HepG2 (cell line): ENCODE measurements around the gene ZNF227. TPM values are rescaled to one million over a fixed set of nuclear protein-coding genes. Genes with fewer than 3 reads are reported as not detected.

Experiments used
- ASH2L ChIP-seq: fragments of 300-600, 200-600 bp; sonication (generic); IDR thresholded peaks from 2 replicates; pipeline ENCODE4 v1.7.0; 2017; ENCODE audit warnings: low read depth, mild to moderate bottlenecking, moderate library complexity, mixed read lengths, low read length; ENCODE audit not compliant: insufficient read length
- GATAD2A ChIP-seq: IDR thresholded peaks from 2 replicates; pipeline ENCODE4 v1.6.1; 2016
- HNRNPUL1 ChIP-seq: fragments of 200-400 bp; formaldehyde crosslinking; IDR thresholded peaks from 2 replicates; pipeline ENCODE4 v1.6.1; 2017; ENCODE audit warnings: low read depth, mild to moderate bottlenecking, low read length, moderate library complexity
- HOXA3 ChIP-seq: sonication (generic); formaldehyde crosslinking; IDR thresholded peaks from 2 replicates; pipeline ENCODE4 v1.5.0; 2020; ENCODE audit warnings: missing genetic modification reagents
- HOXA9 ChIP-seq: sonication (generic); formaldehyde crosslinking; IDR thresholded peaks from 2 replicates; pipeline ENCODE4 v1.8.1; 2022; ENCODE audit warnings: missing genetic modification reagents, mild to moderate bottlenecking, moderate library complexity, borderline replicate concordance
- NPAS2 ChIP-seq: sonication (generic); formaldehyde crosslinking; IDR thresholded peaks from 2 replicates; pipeline ENCODE4 v1.8.0; 2022; ENCODE audit warnings: mild to moderate bottlenecking, missing genetic modification reagents, borderline replicate concordance
- PAX8 ChIP-seq: sonication (generic); formaldehyde crosslinking; IDR thresholded peaks from 2 replicates; pipeline ENCODE4 v1.8.0; 2022; ENCODE audit warnings: mild to moderate bottlenecking, missing genetic modification reagents, borderline replicate concordance
- SAP130 ChIP-seq: IDR thresholded peaks from 2 replicates; pipeline ENCODE4 v1.6.1; 2016; ENCODE audit warnings: low read depth
- TBL1XR1 ChIP-seq: fragments of 150-350 bp; IDR thresholded peaks from 2 replicates; pipeline ENCODE4 v1.6.1; 2014; ENCODE audit warnings: borderline replicate concordance, low read length; ENCODE audit not compliant: partially characterized antibody
- U2AF1 ChIP-seq: fragments of 200-400 bp; formaldehyde crosslinking; optimal IDR thresholded peaks from 2 replicates; pipeline ENCODE3; 2017; ENCODE audit warnings: mild to moderate bottlenecking, low read depth, low read length
- ZBTB37 ChIP-seq: sonication (generic); formaldehyde crosslinking; IDR thresholded peaks from 2 replicates; pipeline ENCODE4 v1.4.0; 2020; ENCODE audit warnings: mild to moderate bottlenecking, missing genetic modification reagents
- ZBTB8A ChIP-seq: sonication (generic); formaldehyde crosslinking; IDR thresholded peaks from 2 replicates; pipeline ENCODE4 v1.4.0; 2020; ENCODE audit warnings: mild to moderate bottlenecking, low read depth, missing genetic modification reagents, borderline replicate concordance
- ZC3H13 ChIP-seq: sonication (generic); formaldehyde crosslinking; IDR thresholded peaks from 2 replicates; pipeline ENCODE4 v1.8.1; 2023; ENCODE audit warnings: mild to moderate bottlenecking, missing genetic modification reagents, moderate library complexity
- ZNF512 ChIP-seq: sonication (generic); formaldehyde crosslinking; IDR thresholded peaks from 2 replicates; pipeline ENCODE4 v1.4.0; 2020; ENCODE audit warnings: mild to moderate bottlenecking, missing genetic modification reagents
- ZNF740 ChIP-seq: sonication (generic); formaldehyde crosslinking; IDR thresholded peaks from 2 replicates; pipeline ENCODE4 v1.4.0; 2020; ENCODE audit warnings: missing genetic modification reagents
- ZNF749 ChIP-seq: sonication (generic); formaldehyde crosslinking; IDR thresholded peaks from 2 replicates; pipeline ENCODE4 v1.8.0; 2022; ENCODE audit warnings: mild to moderate bottlenecking, missing genetic modification reagents, moderate library complexity, borderline replicate concordance
- ZNF841 ChIP-seq: sonication (generic); formaldehyde crosslinking; IDR thresholded peaks from 2 replicates; pipeline ENCODE4 v1.8.1; 2023; ENCODE audit warnings: missing genetic modification reagents, borderline replicate concordance
- polyA plus RNA-seq, 8 experiments: library from polyadenylated mRNA; depleted of rRNA in 3 of 8; stranded (reverse) in 7 of 8; unstranded in 1 of 8; fragments of >200 nt; fragmentation: Illumina TruSeq in 4 of 8; extraction: Trizol in 4 of 8; gene quantifications; 2 replicates each; pipeline versions ENCODE4 v1.2.1 to v1.2.3, GENCODE V29; 2011 to 2016; ENCODE audit warnings: low read depth in 4 of 8, missing spikeins in 1 of 8, mixed read lengths in 1 of 8; ENCODE audit not compliant: insufficient read depth in 1 of 8
- total RNA-seq, 5 experiments: library from RNA; depleted of rRNA; stranded (reverse); fragments of >200 nt; fragmentation: Illumina TruSeq; extraction: Trizol; gene quantifications; 2 replicates each; pipeline ENCODE4 v1.2.3, GENCODE V29; 2016; ENCODE audit warnings: low read depth in 1 of 5
- TF ChIP-seq, protein P1 (sequence below): sonication (generic); formaldehyde crosslinking; IDR thresholded peaks from 2 replicates; pipeline ENCODE4 v1.5.1; 2020; ENCODE audit warnings: missing genetic modification reagents, mild to moderate bottlenecking, borderline replicate concordance

The ZNF227 gene
- total and polyA plus RNA-seq, 2 of the 13 experiments (the other 11 are each of a cell fraction or from before 2014, with no cell fraction given) = 3.1 to 16.8 TPM

GRCh38 chr19:44212250-44212865 lies at the start of gene ZNF227 (continued):
- TF ChIP-seq PAX8 (CRISPR knock-in tag) (no peak), ZBTB37 (0 out of 2 replicates have a peak, but pooled peaks have one; percentile 39), ZNF749 (CRISPR knock-in tag) (no peak), HOXA9 (CRISPR knock-in tag) (no peak), ZNF841 (no peak), ZNF512 (CRISPR knock-in tag) (no peak), U2AF1 (no peak), NPAS2 (CRISPR knock-in tag) (no peak), GATAD2A (CRISPR knock-in tag) (no peak), ZBTB8A (CRISPR knock-in tag) (no peak), ZC3H13 (CRISPR knock-in tag) (no peak), SAP130 (CRISPR knock-in tag) (peak; percentile 86), ASH2L (peak; percentile 75), HNRNPUL1 (no peak), HOXA3 (CRISPR knock-in tag) (peak; percentile 85), ZNF740 (peak; percentile 96), TBL1XR1 (no peak)
- TF ChIP-seq, protein P1, sequence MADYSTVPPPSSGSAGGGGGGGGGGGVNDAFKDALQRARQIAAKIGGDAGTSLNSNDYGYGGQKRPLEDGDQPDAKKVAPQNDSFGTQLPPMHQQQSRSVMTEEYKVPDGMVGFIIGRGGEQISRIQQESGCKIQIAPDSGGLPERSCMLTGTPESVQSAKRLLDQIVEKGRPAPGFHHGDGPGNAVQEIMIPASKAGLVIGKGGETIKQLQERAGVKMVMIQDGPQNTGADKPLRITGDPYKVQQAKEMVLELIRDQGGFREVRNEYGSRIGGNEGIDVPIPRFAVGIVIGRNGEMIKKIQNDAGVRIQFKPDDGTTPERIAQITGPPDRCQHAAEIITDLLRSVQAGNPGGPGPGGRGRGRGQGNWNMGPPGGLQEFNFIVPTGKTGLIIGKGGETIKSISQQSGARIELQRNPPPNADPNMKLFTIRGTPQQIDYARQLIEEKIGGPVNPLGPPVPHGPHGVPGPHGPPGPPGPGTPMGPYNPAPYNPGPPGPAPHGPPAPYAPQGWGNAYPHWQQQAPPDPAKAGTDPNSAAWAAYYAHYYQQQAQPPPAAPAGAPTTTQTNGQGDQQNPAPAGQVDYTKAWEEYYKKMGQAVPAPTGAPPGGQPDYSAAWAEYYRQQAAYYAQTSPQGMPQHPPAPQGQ (CRISPR knock-in tag) = no peak
